ENCODE measurements around the gene ATP5F1E. TPM values are rescaled to one million over a fixed set of nuclear protein-coding genes. Genes with fewer than 3 reads are reported as not detected.
"Not testable (repeated sequence)": the region's sequence is repeated elsewhere in the genome, so short reads cannot be mapped to it uniquely, and the experiment has no call there.

Gene ATP5F1E
- polyA plus RNA-seq, 12 donors = 54.1 to 215 (median 171) TPM; not detected in 1

GRCh38 chr20:58994390-58995159 is 37.6 kb downstream of the ATP5F1E start:
- no peak for DNase-seq

GRCh38 chr20:58993332-58994248 is 38.5 kb downstream of the ATP5F1E start:
- no peak for DNase-seq

DNA sequence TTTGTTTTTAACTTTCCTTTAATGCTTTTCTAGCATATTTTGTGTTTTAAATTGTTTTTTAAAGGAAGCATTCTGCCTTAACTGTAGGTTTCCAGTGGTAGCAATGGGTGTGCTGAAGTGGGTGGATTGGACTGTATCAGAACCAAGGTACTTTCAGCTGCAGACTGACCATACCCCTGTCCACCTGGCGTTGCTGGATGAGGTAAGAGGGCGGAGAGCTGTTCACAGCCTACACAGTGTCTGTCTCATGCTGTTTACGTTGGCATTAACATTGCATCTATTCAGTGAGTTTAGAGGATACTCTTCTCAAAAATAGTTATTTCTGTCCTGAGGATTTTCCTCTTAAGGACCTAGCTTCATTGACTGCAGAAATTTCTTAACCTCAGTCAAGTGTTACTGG is 39.2 kb downstream of the ATP5F1E start:
- DNase-seq = no peak

DNA sequence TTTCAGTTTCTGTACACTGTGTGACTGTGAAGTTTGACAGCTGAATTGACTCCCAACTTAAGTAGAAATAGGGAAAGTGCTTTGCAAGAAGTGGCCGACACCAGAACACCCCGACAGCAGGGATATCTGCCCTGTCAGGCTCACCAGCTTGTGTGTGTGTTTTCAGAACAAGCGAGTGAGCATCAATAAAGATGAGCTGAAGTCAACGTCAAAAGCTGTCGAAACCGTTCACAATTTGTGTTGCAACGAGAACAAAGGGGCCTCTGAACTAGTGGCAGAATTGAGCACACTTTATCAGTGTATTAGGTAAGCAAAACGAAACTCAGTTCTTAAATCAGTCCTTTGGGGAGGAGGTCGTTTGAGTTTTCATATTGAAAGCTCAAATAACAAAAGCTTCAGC is 40.4 kb downstream of the ATP5F1E start:
- no peak for DNase-seq

DNA sequence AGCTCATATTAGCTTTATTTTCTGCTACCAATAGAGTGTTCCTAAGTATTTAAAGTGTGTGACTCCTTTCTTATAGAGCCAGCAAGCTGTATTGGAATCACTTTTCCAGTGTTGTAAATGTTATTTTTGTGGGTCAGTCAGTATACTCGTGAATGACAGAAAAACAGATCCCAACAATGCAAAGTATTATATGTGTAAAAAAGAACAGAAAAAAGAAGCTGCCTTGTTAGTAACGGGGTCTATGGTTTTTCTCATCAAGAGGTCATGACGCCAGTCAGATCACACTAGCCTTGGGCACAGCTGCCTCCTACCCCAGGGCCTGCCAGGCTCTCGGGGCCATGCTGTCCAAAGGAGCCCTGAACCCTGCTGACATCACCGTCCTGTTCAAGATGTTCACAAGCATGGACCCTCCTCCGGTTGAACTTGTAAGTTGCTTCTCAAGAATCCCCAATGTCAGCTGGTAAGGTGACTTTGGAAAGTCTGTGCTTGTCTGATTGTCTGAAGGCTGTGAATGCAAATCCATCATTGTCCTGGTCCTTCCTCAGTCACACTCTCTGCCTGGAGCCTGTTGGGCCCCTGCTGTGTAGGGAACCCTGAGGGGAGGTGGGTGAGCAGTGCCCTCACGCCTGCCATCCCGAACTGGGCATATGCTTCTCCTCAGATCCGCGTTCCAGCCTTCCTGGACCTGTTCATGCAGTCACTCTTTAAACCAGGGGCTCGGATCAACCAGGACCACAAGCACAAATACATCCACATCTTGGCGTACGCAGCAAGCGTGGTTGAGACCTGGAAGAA is 41.3 kb downstream of the ATP5F1E start:
- DNase-seq = no peak

GRCh38 chr20:58989196-58989595 is 42.9 kb downstream of the ATP5F1E start:
- no peak for DNase-seq

DNA sequence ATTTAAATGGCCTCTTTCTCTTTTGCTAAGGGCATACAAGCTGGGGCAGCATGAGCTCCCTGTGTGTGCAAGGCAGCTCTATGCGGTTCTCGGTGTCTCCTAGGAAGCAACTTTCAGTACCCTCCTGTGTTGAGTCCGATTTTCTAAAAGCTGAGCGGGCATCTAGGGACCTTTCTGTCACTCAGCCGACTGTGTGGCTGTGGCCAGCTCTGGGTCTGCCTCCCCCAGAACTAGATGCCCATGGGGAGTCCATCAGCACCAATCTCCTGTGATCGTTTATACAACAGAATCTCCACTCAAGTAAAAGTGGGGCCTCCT is 43.6 kb downstream of the ATP5F1E start:
- no peak for DNase-seq

DNA sequence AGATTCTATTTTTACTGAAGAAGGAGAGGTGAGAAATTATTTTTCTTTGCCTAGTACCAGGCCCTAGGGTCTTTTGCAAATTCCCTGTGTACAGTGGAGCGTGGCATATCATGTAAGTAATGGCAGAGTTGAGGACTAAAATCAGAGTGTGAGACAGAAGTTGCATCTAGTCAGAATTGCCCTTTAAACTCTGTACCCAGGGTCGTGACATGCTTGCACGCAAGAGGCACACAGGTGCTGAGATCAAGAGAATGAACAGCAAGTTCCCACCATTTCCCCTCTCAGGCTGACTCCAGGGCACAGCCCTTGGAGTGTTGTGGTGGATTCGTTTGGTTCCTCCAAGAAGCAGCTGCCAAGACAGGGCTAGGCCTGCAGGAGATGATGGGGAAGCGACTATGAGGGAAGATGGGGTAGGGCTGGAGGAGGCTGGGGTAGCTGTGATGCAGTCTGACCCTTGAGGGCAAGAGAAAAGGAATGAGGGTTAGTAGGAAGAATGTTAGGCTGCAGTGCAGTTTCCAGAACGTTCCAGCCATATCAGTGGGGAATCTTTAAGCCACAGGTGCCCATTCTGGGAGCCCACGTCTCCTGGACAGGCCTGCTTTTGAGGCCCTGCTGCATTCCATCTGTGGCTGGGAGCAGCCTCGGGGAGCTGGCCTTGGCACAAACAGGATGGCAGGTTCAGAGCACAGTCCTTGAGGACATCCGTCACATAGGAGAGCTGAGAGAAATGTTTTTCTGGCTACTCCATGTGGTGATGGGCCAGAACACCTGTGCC is 44.2 kb downstream of the ATP5F1E start:
- no peak for DNase-seq

- no peak for DNase-seq
Observed at GRCh38 chr20:58986968-58987517, 45.1 kb downstream of the ATP5F1E start.

DNA sequence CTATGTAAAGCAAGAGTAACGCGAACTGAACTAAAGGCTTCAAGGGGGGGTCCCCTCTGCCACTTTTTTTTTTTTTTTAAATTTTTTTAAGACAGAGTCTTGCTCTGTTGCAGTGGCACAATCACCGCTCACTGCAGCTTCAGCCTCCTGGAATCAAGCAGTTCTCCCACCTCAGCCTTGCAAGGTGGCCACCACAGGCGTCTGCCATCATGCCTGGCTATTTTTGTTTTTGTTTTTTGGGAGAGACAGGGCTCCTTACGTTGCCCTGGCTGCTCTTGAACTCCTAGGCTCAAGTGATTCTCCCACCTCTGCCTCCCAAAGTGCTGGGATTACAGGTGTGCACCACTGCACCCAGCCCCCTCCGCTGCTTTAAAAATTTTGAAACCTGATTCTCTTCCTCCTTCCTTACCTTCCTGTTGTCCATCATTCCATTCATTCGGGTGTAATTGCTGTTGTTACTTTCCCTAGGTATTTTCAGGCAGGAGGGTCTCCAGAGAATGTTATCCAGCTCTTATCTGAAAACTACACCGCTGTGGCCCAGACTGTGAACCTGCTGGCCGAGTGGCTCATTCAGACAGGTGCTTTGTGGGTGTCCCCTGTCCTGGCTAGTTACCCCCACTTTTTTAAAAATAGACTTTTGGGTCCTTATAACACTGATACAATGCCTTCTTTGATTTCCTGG is 45.7 kb downstream of the ATP5F1E start:
- DNase-seq = no peak

- DNase-seq = no peak
Observed at GRCh38 chr20:58985656-58986055, 46.5 kb downstream of the ATP5F1E start.

DNA sequence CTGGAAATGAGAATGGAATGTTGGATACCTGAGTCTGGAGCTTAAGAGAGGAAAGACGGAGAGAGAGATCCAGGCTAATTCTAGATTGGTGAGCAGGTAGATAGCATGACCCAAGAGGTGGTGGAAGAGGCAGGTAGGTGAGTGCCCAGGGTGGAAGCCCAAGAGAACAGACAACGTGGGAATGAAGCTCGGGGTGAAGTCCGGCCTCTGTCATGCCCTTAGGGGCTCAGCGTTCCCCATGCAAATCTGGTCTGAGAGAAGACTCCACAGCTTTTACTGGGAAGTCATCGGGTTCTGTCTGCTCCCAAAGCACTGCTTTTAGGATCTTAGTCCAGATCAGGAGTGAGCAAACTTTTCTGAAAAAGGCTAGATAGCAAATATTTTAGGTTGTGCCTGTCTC is 47.4 kb downstream of the ATP5F1E start:
- DNase-seq = no peak

DNA sequence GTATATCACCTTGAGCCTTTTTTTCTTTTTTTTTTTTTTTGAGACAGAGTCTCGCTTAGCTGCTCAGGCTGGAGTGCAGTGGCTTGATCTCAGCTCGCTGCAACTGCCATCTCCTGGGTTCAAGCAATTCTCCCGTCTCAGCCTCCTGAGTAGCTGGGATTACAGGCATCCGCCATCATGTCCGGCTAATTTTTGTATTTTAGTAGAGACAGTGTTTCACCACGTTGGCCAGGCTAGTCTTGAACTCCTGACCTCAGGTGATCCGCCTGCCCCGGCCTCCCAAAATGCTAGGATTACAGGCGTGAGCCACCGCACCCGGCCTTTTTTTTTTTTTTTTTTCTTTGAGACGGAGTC is 49.0 kb downstream of the ATP5F1E start:
- DNase-seq = not testable (repeated sequence)

- no peak for DNase-seq
Observed at GRCh38 chr20:58982406-58983114, 49.6 kb downstream of the ATP5F1E start.

DNA sequence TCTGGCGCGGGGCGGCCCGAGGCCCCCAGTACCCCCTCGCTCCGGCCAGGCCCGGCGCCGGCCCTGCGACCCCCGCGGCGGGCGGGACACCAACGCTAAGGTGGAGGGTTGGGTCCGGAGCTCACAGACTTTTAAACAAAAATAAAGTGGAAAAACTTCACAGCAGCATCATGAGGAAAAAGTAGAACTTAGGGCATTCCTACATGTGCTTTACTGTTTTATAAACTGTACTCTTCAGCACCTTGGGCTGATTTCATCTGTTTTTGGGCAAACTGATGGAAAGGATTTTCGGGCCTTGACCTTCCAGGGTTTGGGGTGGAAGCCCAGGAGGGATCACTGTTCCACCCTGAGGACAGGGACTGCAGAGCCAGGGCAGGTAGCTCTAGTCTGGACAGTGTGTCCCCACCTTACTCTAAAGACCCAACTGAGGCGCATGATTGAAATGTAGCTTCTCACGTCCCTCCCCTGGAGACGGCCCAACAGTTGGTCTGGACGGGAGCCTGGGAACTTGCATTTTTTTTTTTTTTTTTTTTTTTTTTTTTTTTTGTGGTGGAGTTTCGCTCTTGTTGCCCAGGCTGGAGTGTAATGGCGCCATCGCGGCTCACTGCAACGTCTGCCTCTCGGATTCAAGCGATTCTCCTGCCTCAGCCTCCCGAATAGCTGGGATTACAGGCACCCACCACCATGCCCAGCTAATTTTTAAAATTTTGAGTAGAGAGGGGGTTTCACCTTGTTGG is 50.3 kb downstream of the ATP5F1E start:
- peak; percentile 40 for DNase-seq

DNA sequence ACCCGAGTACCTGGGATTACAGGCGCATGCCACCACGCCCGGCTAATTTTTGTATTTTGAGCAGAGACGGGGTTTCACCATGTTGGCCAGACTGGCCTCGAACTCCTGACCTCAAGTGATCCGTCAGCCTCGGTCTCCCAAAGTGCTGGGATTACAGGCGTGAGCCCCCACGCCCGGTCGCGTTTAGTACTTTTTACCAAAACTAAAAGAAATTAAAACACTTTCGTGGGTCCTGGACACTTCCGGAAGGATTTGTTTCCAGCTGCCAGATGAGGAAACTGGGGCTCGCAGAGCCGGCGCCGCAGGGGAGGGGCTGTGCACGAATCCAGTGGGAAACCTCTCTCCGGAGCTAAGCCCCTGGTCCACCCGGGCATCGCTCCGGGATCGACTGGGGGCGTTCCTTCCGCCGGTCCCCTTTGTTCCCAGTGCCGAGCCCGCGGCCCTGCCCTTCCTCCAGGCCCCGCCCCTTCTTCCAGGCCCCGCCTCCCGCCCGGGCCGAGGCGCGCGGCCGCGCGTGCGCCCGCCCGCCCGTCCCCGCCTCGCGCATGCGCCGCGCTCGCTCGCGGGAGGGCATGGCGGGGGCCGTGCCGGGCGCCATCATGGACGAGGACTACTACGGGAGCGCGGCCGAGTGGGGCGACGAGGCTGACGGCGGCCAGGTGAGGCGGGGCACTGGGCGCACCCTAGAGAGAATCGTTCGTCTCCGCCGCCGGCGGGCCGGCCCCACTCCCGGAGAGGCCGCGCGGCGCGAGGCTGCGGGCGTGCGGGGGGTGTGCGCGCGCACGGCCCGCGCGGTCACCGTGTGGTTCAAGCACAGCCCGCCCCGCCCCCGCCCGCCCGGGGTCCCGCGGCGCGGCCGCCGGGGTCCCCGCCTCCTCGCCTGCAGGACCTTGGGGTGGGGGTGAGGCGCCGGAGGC is 51.2 kb downstream of the ATP5F1E start, which contains the start of gene NELFCD:
Gene NELFCD (plus strand): TSS at position 546 of the 917 bp plus-strand sequence. CDS start 54 bp downstream, at position 600.
- DNase-seq = peak; percentile 82

- DNase-seq = no peak
Observed at GRCh38 chr20:58978351-58979190, 53.6 kb downstream of the ATP5F1E start.
